ENCODE data around the gene ADM5.

Gene ADM5

GRCh38 chr19:49658566-49659442, 30.6 kb upstream of the ADM5 start:
- DNase-seq: no peak

- DNase-seq: no peak
Measured at GRCh38 chr19:49660338-49660961, 28.9 kb upstream of the ADM5 start.

GRCh38 chr19:49662011-49662410, 27.4 kb upstream of the ADM5 start:
- DNase-seq: no peak

GRCh38 chr19:49663224-49663623, 26.2 kb upstream of the ADM5 start:
- no peak for DNase-seq

- peak; percentile 48 for DNase-seq
Measured at GRCh38 chr19:49664171-49665035, 25.0 kb upstream of the ADM5 start.

GRCh38 chr19:49665036-49665350, 24.4 kb upstream of the ADM5 start:
- no peak for DNase-seq

GRCh38 chr19:49665351-49666119, 23.9 kb upstream of the ADM5 start, which contains the start of the genes BCL2L12 and IRF3:
TSS of gene BCL2L12 (plus strand) at chr19:49665933. CDS start at chr19:49666693, 760 bp downstream.
TSS of gene IRF3 (minus strand) at chr19:49665857. CDS start at chr19:49664838, 1,019 bp downstream.
- DNase-seq: peak; percentile 61

GRCh38 chr19:49666120-49666444, 23.3 kb upstream of the ADM5 start:
- no peak for DNase-seq

- DNase-seq: no peak
Measured at GRCh38 chr19:49667473-49667872, 21.9 kb upstream of the ADM5 start.

GRCh38 chr19:49669516-49669915, 19.9 kb upstream of the ADM5 start:
- no peak for DNase-seq

- peak; percentile 68 for DNase-seq
Measured at GRCh38 chr19:49672131-49672919, 17.1 kb upstream of the ADM5 start.

GRCh38 chr19:49676136-49676783, 13.1 kb upstream of the ADM5 start:
- peak; percentile 97 for DNase-seq

GRCh38 chr19:49676784-49677230, 12.6 kb upstream of the ADM5 start:
- DNase-seq: peak; percentile 100

GRCh38 chr19:49677231-49677900, 12.0 kb upstream of the ADM5 start, which contains the start of gene PRMT1:
TSS of gene PRMT1 (plus strand) at chr19:49677271. CDS start at chr19:49677281, 10 bp downstream.
- DNase-seq: no peak

GRCh38 chr19:49677901-49678674, 11.3 kb upstream of the ADM5 start:
- peak; percentile 45 for DNase-seq

- no peak for DNase-seq
Measured at GRCh38 chr19:49678985-49679770, 10.2 kb upstream of the ADM5 start.

GRCh38 chr19:49679771-49680413, 9.5 kb upstream of the ADM5 start:
- no peak for DNase-seq
